DOHH2 (cell line): Measurements from ENCODE around the gene IRF4.

Experiments used
- EZH2phosphoT487 ChIP-seq: fragments of 200-600 bp; sonication (generic); IDR thresholded peaks from 2 replicates; pipeline ENCODE4 v1.6.1; 2017; ENCODE audit warnings: borderline replicate concordance, mild to moderate bottlenecking, antibody characterized with exemption, low read length, moderate library complexity, mixed read lengths
- TF ChIP-seq, protein P1 (sequence below): fragments of 200-600 bp; sonication (generic); IDR thresholded peaks from one replicate; pipeline ENCODE4 v1.5.1; 2014; ENCODE audit warnings: antibody characterized with exemption, mild to moderate bottlenecking, low read depth, low read length; ENCODE audit not compliant: poor library complexity, severe bottlenecking

DNA sequence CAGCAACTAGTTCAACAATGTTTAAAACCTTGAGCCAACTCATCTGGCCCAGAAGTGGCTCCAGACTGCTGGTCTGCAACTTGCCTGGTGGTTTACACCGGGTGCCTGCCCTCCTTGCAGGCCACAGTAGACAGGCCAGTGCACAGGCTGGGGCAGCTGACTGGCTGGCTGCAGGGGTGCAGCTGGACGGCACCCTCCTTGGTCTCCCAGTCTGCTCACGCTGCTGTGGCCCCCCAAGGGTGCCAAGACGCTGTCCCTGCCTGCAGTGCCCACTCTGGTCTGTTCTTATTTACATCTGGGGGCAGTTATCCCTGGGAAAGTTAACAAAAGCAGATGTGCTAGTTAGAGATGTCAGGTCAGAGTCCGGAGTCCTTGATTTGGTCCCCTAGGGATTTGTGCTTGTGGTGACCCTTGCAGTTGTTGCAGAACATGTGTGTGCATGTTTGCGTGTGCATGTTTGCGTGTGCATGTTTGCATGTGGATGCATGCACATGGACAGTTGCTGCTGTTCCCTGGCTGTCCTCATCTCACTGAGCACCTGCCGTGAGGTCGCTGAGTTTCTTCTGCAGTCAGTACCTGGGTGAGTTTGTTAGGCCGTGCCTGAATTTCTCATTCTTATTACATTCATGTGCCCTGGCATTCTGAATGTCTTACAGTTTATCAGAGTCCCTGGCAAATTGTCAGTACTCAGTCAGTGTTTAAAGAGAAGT is 48.2 kb upstream of the IRF4 start:
- TF ChIP-seq, protein P1, sequence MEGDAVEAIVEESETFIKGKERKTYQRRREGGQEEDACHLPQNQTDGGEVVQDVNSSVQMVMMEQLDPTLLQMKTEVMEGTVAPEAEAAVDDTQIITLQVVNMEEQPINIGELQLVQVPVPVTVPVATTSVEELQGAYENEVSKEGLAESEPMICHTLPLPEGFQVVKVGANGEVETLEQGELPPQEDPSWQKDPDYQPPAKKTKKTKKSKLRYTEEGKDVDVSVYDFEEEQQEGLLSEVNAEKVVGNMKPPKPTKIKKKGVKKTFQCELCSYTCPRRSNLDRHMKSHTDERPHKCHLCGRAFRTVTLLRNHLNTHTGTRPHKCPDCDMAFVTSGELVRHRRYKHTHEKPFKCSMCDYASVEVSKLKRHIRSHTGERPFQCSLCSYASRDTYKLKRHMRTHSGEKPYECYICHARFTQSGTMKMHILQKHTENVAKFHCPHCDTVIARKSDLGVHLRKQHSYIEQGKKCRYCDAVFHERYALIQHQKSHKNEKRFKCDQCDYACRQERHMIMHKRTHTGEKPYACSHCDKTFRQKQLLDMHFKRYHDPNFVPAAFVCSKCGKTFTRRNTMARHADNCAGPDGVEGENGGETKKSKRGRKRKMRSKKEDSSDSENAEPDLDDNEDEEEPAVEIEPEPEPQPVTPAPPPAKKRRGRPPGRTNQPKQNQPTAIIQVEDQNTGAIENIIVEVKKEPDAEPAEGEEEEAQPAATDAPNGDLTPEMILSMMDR: no peak
- no peak for TF ChIP-seq EZH2phosphoT487
